SK-N-SH (cell line): ENCODE data around the gene COX7B. TPM values are rescaled to one million over a fixed set of nuclear protein-coding genes. Genes with fewer than 3 reads are reported as not detected.
"Not testable (repeated sequence)": the region's sequence is repeated elsewhere in the genome, so short reads cannot be mapped to it uniquely, and the experiment has no call there.

Source experiments
- CTCF ChIA-PET: fragments of 300-600, 350-600 bp; formaldehyde crosslinking; extraction: SDS; loops from one replicate; lab custom pipeline; 2021; lab: Yijun Ruan, JAX
- POLR2A ChIA-PET: fragments of 350-600 bp; sonication (Branson Sonifier 250); formaldehyde crosslinking; extraction: SDS; loops from one replicate; lab custom pipeline; 2020; ENCODE audit warnings: antibody characterized with exemption, inconsistent platforms; lab: Yijun Ruan, JAX
- DNase-seq: peaks from one replicate; pipeline ENCODE4 v3.0.0; 2012
- H2AFZ ChIP-seq: fragments of 200-600 bp; sonication (generic); 2 replicates; pipeline ENCODE4 v1.8.1; 2016; ENCODE audit warnings: antibody characterized with exemption, mild to moderate bottlenecking, low read depth
- H3F3A ChIP-seq: fragments of 200-600 bp; sonication (generic); replicated peaks from 2 replicates; pipeline ENCODE3; 2016; ENCODE audit warnings: antibody characterized with exemption, mild to moderate bottlenecking; ENCODE audit not compliant: insufficient read depth
- H3K27ac ChIP-seq, 2 experiments: fragments of 200-500 bp in 1 of 2; fragments of 200-600 bp in 1 of 2; sonication (Bioruptor generic) in 1 of 2; sonication (generic), shearing (Covaris generic) in 1 of 2; 2 replicates each; pipeline versions ENCODE4 v1.5.1 to v1.6.1; 2014 to 2016; ENCODE audit warnings: low read depth in 2 of 2, inconsistent platforms in 1 of 2, low read length in 1 of 2, mild to moderate bottlenecking in 1 of 2, mixed read lengths in 1 of 2
- H3K27me3 ChIP-seq: fragments of 200-600 bp; sonication (generic), shearing (Covaris generic); 2 replicates; pipeline ENCODE4 v1.6.1; 2016; ENCODE audit warnings: mixed run types; ENCODE audit not compliant: insufficient read depth
- H3K36me3 ChIP-seq, 2 experiments: fragments of 200-500 bp in 1 of 2; fragments of 200-600 bp in 1 of 2; sonication (Bioruptor generic) in 1 of 2; sonication (generic) in 1 of 2; replicated peaks in 1 of 2; 2 replicates each; pipeline versions ENCODE3 to v1.5.1; 2014 to 2016; ENCODE audit warnings: low read length in 1 of 2, mild to moderate bottlenecking in 1 of 2; ENCODE audit not compliant: insufficient read depth in 2 of 2, control insufficient read depth in 1 of 2
- H3K4me1 ChIP-seq, 2 experiments: fragments of 200-500 bp in 1 of 2; fragments of 200-600 bp in 1 of 2; sonication (Bioruptor generic) in 1 of 2; sonication (generic), shearing (Covaris generic) in 1 of 2; 2 replicates each; pipeline versions ENCODE4 v1.5.1 to v1.6.1; 2014 to 2016; ENCODE audit warnings: low read depth in 1 of 2, low read length in 1 of 2, mixed run types in 1 of 2; ENCODE audit not compliant: insufficient read depth in 2 of 2, control insufficient read depth in 1 of 2
- H3K4me2 ChIP-seq: fragments of 200-600 bp; sonication (generic), shearing (Covaris generic); 2 replicates; pipeline ENCODE4 v1.6.1; 2017; ENCODE audit warnings: mixed run types
- H3K4me3 ChIP-seq, 2 experiments: fragments of 200-500 bp in 1 of 2; fragments of 200-600 bp in 1 of 2; sonication (Bioruptor generic) in 1 of 2; sonication (generic), shearing (Covaris generic) in 1 of 2; 2 replicates each; pipeline versions ENCODE4 v1.5.1 to v1.8.1; 2014 to 2016; ENCODE audit warnings: low read depth in 2 of 2, inconsistent platforms in 1 of 2, low read length in 1 of 2, mild to moderate bottlenecking in 1 of 2, mixed read lengths in 1 of 2, moderate library complexity in 1 of 2
- H3K79me2 ChIP-seq: fragments of 200-600 bp; sonication (generic); 2 replicates; pipeline ENCODE4 v1.8.1; 2017; ENCODE audit warnings: mild to moderate bottlenecking; ENCODE audit not compliant: insufficient read depth
- H3K9ac ChIP-seq: fragments of 200-600 bp; sonication (generic); 2 replicates; pipeline ENCODE4 v1.6.1; 2017; ENCODE audit warnings: mixed run types
- H3K9me2 ChIP-seq: fragments of 200-600 bp; sonication (generic); 2 replicates; pipeline ENCODE4 v1.6.1; 2017; ENCODE audit warnings: mixed run types
- H3K9me3 ChIP-seq: fragments of 200-600 bp; sonication (generic); 2 replicates; pipeline ENCODE4 v1.6.1; 2017; ENCODE audit warnings: mixed run types, mild to moderate bottlenecking, moderate library complexity
- H4K20me1 ChIP-seq: fragments of 200-600 bp; sonication (generic); 2 replicates; pipeline ENCODE4 v1.6.1; 2017; ENCODE audit warnings: mild to moderate bottlenecking, mixed run types; ENCODE audit not compliant: insufficient read depth
- CHD2 ChIP-seq: fragments of 150-350 bp; IDR thresholded peaks from 2 replicates; pipeline ENCODE4 v1.6.1; 2018; ENCODE audit warnings: low read length; ENCODE audit not compliant: partially characterized antibody
- ELF1 ChIP-seq: IDR thresholded peaks from 2 replicates; pipeline ENCODE4 v1.4.0; 2012
- EP300 ChIP-seq, 2 experiments: IDR thresholded peaks; 2 replicates each; pipeline versions ENCODE4 v1.4.0 to v1.6.1; 2012; ENCODE audit warnings: borderline replicate concordance in 1 of 2, low read depth in 1 of 2, low read length in 1 of 2
- EZH2phosphoT487 ChIP-seq: fragments of 200-600 bp; sonication (generic); IDR thresholded peaks from 2 replicates; pipeline ENCODE4 v1.6.1; 2017; ENCODE audit warnings: low read depth, mixed run types, mild to moderate bottlenecking, antibody characterized with exemption, moderate library complexity, borderline replicate concordance
- FOXJ3 ChIP-seq: sonication (generic); formaldehyde crosslinking; IDR thresholded peaks from 2 replicates; pipeline ENCODE4 v1.5.1; 2020; ENCODE audit warnings: mild to moderate bottlenecking, missing genetic modification reagents
- GABPA ChIP-seq: IDR thresholded peaks from 2 replicates; pipeline ENCODE4 v1.4.0; 2012; ENCODE audit warnings: low read depth, mild to moderate bottlenecking
- JUND ChIP-seq: IDR thresholded peaks from 2 replicates; pipeline ENCODE4 v1.4.0; 2012
- MEF2A ChIP-seq: IDR thresholded peaks from 2 replicates; pipeline ENCODE4 v1.4.0; 2012; ENCODE audit warnings: low read depth, borderline replicate concordance
- NRF1 ChIP-seq: IDR thresholded peaks from 2 replicates; pipeline ENCODE4 v1.6.1; 2012; ENCODE audit warnings: low read depth, mild to moderate bottlenecking, low read length
- POLR2AphosphoS5 ChIP-seq: IDR thresholded peaks from 2 replicates; pipeline ENCODE4 v1.6.1; 2012; ENCODE audit warnings: low read depth, low read length
- RCOR1 ChIP-seq: fragments of 150-350 bp; IDR thresholded peaks from 2 replicates; pipeline ENCODE4 v1.6.1; 2017; ENCODE audit warnings: antibody characterized with exemption, low read length
- RXRA ChIP-seq: IDR thresholded peaks from 2 replicates; pipeline ENCODE4 v1.4.0; 2012; ENCODE audit warnings: low read depth, mild to moderate bottlenecking, borderline replicate concordance
- TCF12 ChIP-seq: IDR thresholded peaks from 2 replicates; pipeline ENCODE4 v1.4.0; 2012
- YY1 ChIP-seq: IDR thresholded peaks from 2 replicates; pipeline ENCODE4 v1.4.0; 2012; ENCODE audit warnings: low read depth, mild to moderate bottlenecking
- WGBS: methylation state at CpG from one replicate; pipeline ENCODE4 v1.1.6; 2017; ENCODE audit warnings: low lambda C conversion rate; 5-methylcytosine and 5-hydroxymethylcytosine counted together
- polyA plus RNA-seq, 3 experiments: library from polyadenylated mRNA; depleted of rRNA; stranded (reverse); fragments of >200 nt; gene quantifications; 2 replicates each; pipeline ENCODE4 v1.2.3, GENCODE V29; 2012
- TF ChIP-seq, protein P1 (sequence below): IDR thresholded peaks from 2 replicates; pipeline ENCODE4 v1.6.1; 2012; ENCODE audit warnings: mild to moderate bottlenecking, low read depth, low read length, moderate library complexity
- TF ChIP-seq, protein P2 (sequence below): fragments of 150-350 bp; IDR thresholded peaks from 2 replicates; pipeline ENCODE4 v1.6.1; 2016; ENCODE audit warnings: mild to moderate bottlenecking, low read depth, low read length
- TF ChIP-seq, protein P3 (sequence below): fragments of 150-350 bp; IDR thresholded peaks from 2 replicates; pipeline ENCODE4 v1.6.1; 2017; ENCODE audit warnings: antibody characterized with exemption, low read length, low read depth, borderline replicate concordance
- TF ChIP-seq, protein P4 (sequence below): IDR thresholded peaks from 2 replicates; pipeline ENCODE4 v1.4.0; 2012; ENCODE audit warnings: low read depth, borderline replicate concordance

Gene COX7B
- polyA plus RNA-seq, 1 of the 3 experiments (the other 2 are of a cell fraction): 1,029 TPM

DNA sequence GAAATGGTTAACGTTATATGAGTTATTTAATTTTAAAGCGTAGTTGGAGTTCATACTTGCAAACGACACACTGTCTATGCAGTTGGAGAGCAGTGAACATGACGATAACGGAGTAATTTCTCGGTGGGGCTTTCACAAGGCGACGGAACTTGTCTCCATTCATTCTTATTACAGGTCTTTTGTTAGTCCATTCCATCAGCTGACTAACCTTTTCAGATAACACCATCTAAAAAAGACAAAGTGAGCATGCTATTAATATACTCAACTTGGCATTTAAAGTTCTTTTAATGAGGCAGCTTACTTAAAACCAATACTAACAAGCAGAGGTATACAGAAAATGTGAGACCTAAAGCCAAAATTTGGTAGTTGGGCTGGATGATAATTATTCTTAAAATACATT lies 23.9 kb upstream of the COX7B start:
- 96% methylated on average over 8 of the region's 8 CpGs for WGBS
- Histone ChIP-seq H3K9ac (no peak overlapping the region), H3F3A (peaks cover 4% of the 10 kb centered on the region), H3K9me2 (no peaks in the 10 kb centered on the region), H4K20me1 (no peaks in the 10 kb centered on the region), H3K4me1 (no peaks in the 10 kb centered on the region), H2AFZ (no peak overlapping the region), H3K4me2 (no peak overlapping the region), H3K4me3 (no peak overlapping the region), H3K27ac (no peak overlapping the region), H3K9me3 (no peaks in the 10 kb centered on the region), H3K36me3 (peaks cover 2 to 18% of the 10 kb centered on the region in 2 experiments), H3K27me3 (no peaks in the 10 kb centered on the region), H3K79me2 (peaks cover 10% of the 10 kb centered on the region)
- ChIA-PET CTCF (no interaction called here), POLR2A (no interaction called here)
- TF ChIP-seq ELF1 (no peak), EZH2phosphoT487 (no peak), JUND (no peak), FOXJ3 (CRISPR knock-in tag) (no peak), YY1 (no peak), GABPA (no peak), MEF2A (no peak), POLR2AphosphoS5 (no peak), TCF12 (no peak), RXRA (no peak), EP300 (IDR thresholded peaks at IDR 0.05; ENCODE audit: borderline replicate concordance in 1 of 2, low read depth in 1 of 2, low read length in 1 of 2) (no peak), RCOR1 (no peak), NRF1 (no peak), CHD2 (no peak)
- TF ChIP-seq, protein P1, sequence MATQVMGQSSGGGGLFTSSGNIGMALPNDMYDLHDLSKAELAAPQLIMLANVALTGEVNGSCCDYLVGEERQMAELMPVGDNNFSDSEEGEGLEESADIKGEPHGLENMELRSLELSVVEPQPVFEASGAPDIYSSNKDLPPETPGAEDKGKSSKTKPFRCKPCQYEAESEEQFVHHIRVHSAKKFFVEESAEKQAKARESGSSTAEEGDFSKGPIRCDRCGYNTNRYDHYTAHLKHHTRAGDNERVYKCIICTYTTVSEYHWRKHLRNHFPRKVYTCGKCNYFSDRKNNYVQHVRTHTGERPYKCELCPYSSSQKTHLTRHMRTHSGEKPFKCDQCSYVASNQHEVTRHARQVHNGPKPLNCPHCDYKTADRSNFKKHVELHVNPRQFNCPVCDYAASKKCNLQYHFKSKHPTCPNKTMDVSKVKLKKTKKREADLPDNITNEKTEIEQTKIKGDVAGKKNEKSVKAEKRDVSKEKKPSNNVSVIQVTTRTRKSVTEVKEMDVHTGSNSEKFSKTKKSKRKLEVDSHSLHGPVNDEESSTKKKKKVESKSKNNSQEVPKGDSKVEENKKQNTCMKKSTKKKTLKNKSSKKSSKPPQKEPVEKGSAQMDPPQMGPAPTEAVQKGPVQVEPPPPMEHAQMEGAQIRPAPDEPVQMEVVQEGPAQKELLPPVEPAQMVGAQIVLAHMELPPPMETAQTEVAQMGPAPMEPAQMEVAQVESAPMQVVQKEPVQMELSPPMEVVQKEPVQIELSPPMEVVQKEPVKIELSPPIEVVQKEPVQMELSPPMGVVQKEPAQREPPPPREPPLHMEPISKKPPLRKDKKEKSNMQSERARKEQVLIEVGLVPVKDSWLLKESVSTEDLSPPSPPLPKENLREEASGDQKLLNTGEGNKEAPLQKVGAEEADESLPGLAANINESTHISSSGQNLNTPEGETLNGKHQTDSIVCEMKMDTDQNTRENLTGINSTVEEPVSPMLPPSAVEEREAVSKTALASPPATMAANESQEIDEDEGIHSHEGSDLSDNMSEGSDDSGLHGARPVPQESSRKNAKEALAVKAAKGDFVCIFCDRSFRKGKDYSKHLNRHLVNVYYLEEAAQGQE: no peak
- TF ChIP-seq, protein P2, sequence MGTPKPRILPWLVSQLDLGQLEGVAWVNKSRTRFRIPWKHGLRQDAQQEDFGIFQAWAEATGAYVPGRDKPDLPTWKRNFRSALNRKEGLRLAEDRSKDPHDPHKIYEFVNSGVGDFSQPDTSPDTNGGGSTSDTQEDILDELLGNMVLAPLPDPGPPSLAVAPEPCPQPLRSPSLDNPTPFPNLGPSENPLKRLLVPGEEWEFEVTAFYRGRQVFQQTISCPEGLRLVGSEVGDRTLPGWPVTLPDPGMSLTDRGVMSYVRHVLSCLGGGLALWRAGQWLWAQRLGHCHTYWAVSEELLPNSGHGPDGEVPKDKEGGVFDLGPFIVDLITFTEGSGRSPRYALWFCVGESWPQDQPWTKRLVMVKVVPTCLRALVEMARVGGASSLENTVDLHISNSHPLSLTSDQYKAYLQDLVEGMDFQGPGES: no peak
- TF ChIP-seq, protein P3, sequence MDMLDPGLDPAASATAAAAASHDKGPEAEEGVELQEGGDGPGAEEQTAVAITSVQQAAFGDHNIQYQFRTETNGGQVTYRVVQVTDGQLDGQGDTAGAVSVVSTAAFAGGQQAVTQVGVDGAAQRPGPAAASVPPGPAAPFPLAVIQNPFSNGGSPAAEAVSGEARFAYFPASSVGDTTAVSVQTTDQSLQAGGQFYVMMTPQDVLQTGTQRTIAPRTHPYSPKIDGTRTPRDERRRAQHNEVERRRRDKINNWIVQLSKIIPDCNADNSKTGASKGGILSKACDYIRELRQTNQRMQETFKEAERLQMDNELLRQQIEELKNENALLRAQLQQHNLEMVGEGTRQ: no peak
- TF ChIP-seq, protein P4, sequence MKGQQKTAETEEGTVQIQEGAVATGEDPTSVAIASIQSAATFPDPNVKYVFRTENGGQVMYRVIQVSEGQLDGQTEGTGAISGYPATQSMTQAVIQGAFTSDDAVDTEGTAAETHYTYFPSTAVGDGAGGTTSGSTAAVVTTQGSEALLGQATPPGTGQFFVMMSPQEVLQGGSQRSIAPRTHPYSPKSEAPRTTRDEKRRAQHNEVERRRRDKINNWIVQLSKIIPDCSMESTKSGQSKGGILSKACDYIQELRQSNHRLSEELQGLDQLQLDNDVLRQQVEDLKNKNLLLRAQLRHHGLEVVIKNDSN: no peak
- no peak for DNase-seq

DNA sequence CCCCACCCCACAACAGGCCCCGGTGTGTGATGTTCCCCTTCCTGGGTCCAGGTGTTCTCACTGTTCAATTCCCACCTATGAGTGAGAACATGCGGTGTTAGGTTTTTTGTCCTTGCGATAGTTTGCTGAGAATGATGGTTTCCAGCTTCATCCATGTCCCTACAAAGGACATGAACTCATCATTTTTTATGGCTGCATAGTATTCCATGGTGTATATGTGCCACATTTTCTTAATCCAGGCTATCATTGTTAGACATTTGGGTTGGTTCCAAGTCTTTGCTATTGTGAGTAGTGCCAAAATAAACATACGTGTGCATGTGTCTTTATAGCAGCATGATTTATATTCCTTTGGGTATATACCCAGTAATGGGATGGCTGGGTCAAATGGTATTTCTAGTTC lies 17.9 kb upstream of the COX7B start:
- H3K9me2 ChIP-seq, H3F3A ChIP-seq, H2AFZ ChIP-seq, H3K36me3 ChIP-seq, H3K9ac ChIP-seq, H4K20me1 ChIP-seq, H3K4me2 ChIP-seq, H3K9me3 ChIP-seq, CTCF ChIA-PET, H3K4me3 ChIP-seq, H3K4me1 ChIP-seq, DNase-seq, POLR2A ChIA-PET, H3K27me3 ChIP-seq, H3K27ac ChIP-seq: not testable (repeated sequence)
- 80% methylated on average over 4 of the region's 4 CpGs for WGBS
- peaks cover 33% of the 10 kb centered on the region; the same call in 1 of the 2 replicates for H3K79me2 ChIP-seq
